Choroid plexus epithelial cell (primary cell): ENCODE measurements around the gene SCGB3A1.

Experiments
- DNase-seq: peaks from one replicate; pipeline ENCODE4 v3.0.0-alpha.2; 2010; ENCODE audit warnings: low read depth
- H3K4me3 ChIP-seq: 2 replicates; pipeline ENCODE4 v1.5.1; 2011; ENCODE audit warnings: low read depth, mild to moderate bottlenecking, control low read depth, low read length, moderate library complexity
- TF ChIP-seq, protein P1 (sequence below): conservative IDR thresholded peaks from 2 replicates; pipeline ENCODE4 v1.5.1; 2011; ENCODE audit warnings: low read depth, mild to moderate bottlenecking, control low read depth, inconsistent platforms, low read length, moderate library complexity

Gene SCGB3A1

DNA sequence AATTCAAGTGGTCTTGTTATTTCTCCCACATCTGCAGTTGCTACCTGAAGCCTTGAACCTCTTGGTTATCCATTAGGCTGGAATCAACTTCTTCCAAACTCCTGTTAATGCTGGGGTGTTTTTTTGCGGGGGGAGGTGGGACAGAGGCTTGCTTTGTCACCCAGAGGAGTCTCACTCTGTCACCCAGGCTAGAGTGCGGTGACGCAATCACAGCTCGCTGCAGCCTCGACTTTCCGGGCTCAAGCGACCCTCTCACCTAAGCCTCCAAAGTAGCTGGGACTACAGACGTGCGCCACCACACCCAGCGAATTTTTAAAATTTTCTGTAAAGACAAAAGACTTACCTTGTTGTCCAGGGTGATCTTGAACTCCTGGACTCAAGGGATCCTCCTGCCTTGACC is 4.4 kb downstream of the SCGB3A1 start:
- no peak overlapping the region for H3K4me3 ChIP-seq
- TF ChIP-seq, protein P1, sequence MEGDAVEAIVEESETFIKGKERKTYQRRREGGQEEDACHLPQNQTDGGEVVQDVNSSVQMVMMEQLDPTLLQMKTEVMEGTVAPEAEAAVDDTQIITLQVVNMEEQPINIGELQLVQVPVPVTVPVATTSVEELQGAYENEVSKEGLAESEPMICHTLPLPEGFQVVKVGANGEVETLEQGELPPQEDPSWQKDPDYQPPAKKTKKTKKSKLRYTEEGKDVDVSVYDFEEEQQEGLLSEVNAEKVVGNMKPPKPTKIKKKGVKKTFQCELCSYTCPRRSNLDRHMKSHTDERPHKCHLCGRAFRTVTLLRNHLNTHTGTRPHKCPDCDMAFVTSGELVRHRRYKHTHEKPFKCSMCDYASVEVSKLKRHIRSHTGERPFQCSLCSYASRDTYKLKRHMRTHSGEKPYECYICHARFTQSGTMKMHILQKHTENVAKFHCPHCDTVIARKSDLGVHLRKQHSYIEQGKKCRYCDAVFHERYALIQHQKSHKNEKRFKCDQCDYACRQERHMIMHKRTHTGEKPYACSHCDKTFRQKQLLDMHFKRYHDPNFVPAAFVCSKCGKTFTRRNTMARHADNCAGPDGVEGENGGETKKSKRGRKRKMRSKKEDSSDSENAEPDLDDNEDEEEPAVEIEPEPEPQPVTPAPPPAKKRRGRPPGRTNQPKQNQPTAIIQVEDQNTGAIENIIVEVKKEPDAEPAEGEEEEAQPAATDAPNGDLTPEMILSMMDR: no peak
- DNase-seq: no peak

DNA sequence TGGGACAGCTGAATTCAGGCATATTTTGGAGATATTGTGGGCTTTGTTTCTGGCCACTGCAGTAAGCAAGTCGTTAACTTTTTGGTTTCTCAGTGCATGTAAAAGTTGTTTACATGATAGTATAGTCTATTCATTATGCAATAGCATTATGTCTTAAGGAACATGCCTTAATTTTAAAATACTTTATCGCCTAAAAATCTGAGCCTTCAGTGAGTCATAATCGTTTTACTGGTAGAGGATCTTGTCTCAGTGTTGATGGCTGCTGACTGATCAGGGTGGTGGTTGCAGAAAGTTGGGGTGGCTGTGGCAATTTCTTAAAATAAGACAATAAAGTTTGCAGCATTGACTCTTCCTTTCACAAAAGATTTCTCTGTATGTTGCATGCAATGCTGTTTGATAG is 5.1 kb downstream of the SCGB3A1 start:
- H3K4me3 ChIP-seq: no peak overlapping the region
- no peak for DNase-seq
- TF ChIP-seq, protein P1: no peak

DNA sequence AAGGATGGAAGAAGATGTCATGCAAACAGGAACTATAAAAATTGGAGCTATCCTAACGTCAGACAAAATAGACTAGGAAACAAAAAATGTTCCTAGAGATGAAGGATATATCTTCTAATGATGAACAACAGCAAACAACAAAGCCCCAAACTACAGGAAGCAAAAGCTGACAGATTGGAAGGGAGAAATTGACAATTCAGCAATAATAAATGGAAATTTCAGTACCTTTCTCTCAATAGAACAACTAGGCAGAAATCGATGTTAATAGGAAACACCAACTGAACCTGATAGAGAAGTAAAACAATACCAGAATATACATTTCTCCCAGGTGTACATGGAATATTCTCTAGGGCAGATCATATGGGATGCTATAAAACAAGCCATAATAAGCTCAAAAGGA is 7.6 kb downstream of the SCGB3A1 start:
- DNase-seq: no peak
- TF ChIP-seq, protein P1: no peak
- H3K4me3 ChIP-seq: no peak overlapping the region

DNA sequence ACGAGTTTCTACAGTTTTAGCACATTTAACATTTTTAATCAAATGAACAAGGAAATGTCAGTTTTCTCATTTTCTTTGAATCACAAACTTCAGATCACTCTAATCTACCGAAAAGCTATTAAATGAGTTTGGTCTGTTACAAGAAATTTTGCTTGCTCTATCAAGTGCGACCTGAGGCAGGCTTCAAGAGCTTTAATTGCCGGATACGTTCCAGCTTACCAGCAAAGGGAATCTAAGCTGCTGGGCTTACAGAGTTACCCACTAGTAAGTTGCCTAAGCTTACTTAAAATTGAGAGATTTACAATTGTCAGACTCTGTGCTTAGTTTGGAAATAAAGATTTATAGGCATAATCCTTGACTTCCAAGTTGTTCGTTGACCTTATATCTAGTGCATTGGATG is 10.6 kb downstream of the SCGB3A1 start:
- TF ChIP-seq, protein P1: no peak
- DNase-seq: no peak
- no peak overlapping the region for H3K4me3 ChIP-seq

DNA sequence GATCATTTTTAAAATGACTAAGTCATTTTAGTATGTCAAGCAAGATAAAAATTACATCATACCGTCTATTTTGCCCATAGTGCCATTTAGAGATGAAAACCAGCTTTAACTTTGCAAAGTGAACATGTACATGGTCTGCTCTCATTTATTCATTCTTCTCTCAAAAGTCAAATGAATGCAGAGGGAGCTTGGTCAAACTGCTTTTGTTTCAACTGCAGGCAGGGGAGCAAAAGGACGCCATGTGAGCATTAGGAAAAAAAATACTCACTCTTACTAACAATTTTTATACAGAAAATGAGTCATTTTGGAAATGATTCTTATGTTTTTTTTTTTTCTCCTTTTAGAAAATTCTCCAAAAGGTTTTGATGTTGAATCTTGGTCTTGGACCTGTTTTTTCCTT is 15.7 kb downstream of the SCGB3A1 start:
- no peak for DNase-seq
- TF ChIP-seq, protein P1: no peak

DNA sequence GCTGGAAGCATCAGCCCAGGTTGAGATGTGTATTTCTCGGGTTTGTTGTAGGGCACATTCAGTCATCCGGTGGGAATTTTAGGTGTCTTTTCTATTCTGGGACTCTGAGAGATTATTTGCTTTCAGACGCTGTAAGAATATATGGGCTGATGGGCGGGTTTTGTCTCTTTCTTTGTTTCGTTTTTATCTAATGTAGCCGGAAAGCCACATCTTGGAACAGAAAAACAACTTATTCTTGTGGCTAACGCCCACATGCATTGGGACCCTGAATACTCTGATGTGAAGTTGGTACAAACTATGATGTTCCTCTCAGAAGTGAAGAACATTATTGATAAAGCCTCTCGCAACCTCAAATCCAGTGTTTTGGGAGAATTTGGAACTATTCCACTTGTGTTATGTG is 22.4 kb downstream of the SCGB3A1 start:
- DNase-seq: no peak
- TF ChIP-seq, protein P1: no peak

More for the DNA sequence above, 15.7 kb downstream of the SCGB3A1 start:
- H3K4me3 ChIP-seq: no peak overlapping the region

DNA sequence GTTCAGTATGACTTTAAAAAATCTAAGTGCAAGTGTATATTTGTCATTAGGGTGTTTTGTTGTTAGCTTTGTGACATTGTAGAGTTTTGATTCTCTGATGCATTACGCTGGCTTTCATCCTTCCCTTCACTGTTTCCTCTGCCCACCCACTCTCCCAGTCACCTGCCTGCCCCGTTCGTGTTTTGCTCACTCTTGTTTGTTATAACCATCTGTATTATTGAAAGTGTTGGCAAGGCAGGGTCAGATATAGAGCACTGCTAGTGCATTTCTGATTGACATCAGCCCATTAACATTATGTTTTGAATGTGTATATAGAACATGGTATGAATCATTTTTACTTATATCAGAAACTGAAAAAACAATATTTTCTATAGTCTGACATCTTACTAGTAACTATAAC is 27.3 kb downstream of the SCGB3A1 start:
- no peak overlapping the region for H3K4me3 ChIP-seq
- TF ChIP-seq, protein P1: no peak
- DNase-seq: no peak

More for the DNA sequence above, 22.4 kb downstream of the SCGB3A1 start:
- no peak overlapping the region for H3K4me3 ChIP-seq
